ENCODE results near the gene ADGRB2. TPM values are rescaled to one million over a fixed set of nuclear protein-coding genes. Genes with fewer than 3 reads are reported as not detected.

Gene ADGRB2
- total RNA-seq, 6 experiments from 2014 or later = 0.06 TPM; not detected in 4

DNA sequence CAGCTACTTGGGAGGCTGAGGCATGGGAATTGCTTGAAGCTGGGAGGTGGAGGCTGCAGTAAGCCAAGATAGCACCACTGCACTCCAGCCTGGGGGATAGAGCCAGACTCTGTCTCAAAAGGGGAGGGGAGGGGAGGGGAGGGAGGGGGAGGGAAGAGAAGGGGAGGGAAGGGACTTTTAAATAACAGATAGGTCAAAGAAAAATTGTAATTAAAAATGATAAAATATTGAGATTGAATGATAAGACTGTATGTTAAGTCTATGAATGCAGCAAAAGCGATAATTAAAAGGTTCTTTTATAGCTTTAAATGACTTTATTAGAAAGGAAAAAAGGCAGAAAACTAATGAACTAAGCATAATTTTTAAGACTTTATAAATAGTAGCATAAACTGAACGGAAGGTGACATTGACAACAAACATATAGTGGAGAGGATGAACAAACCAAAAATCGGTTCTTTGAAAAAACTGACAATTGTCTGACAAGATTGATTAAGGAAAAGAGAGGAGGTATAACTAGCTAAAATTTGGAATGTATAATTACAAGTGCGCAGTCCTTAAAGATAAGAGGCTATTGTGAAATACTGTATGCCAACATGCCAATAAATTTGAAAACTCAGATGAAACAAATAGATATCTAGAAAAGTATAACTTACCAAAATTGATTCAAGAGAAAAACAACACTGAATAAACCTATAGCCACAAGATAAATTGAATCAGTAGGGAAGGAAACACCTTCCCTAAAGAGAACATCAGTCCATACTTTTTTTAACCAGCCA is 43.3 kb upstream of the ADGRB2 start:
- 74% methylated on average over 4 of the region's 4 CpGs for WGBS (ENCODE audit: insufficient coverage, low coverage, low lambda C conversion rate, missing lambda C conversion rate)
- no peak overlapping the region for H3K4me3 ChIP-seq

DNA sequence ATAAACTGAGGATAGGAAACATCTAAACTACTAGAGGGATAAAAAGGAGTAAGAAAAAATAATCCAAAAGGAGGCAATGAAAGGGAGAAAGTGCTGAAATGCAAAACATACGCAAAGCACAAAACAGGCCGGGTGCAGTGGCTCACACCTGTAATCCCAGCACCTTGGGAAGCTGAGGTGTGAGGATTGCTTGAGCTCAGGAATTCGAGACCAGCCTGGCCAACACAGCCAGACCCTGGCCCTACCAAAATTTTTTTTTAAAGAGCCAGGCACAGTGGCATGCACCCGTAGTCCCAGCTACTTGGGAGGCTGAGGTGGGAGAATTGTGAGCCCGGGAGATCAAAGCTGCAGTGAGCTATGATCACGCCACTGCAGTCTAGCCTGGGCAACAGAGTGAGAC is 41.2 kb upstream of the ADGRB2 start:
- 79% methylated on average over 4 of the region's 6 CpGs for WGBS (ENCODE audit: insufficient coverage, low coverage, low lambda C conversion rate, missing lambda C conversion rate)
- no peak overlapping the region for H3K27ac ChIP-seq
- no peak for DNase-seq
- no peak overlapping the region for H3K4me3 ChIP-seq
- no peaks in the 10 kb centered on the region for H3K27me3 ChIP-seq
- no peaks in the 10 kb centered on the region for H3K9me3 ChIP-seq
- no peaks in the 10 kb centered on the region for H3K4me1 ChIP-seq
- no peak for TF ChIP-seq POLR2A (IDR thresholded peaks at IDR 0.05)
- TF ChIP-seq, protein P1, sequence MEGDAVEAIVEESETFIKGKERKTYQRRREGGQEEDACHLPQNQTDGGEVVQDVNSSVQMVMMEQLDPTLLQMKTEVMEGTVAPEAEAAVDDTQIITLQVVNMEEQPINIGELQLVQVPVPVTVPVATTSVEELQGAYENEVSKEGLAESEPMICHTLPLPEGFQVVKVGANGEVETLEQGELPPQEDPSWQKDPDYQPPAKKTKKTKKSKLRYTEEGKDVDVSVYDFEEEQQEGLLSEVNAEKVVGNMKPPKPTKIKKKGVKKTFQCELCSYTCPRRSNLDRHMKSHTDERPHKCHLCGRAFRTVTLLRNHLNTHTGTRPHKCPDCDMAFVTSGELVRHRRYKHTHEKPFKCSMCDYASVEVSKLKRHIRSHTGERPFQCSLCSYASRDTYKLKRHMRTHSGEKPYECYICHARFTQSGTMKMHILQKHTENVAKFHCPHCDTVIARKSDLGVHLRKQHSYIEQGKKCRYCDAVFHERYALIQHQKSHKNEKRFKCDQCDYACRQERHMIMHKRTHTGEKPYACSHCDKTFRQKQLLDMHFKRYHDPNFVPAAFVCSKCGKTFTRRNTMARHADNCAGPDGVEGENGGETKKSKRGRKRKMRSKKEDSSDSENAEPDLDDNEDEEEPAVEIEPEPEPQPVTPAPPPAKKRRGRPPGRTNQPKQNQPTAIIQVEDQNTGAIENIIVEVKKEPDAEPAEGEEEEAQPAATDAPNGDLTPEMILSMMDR (IDR thresholded peaks at IDR 0.05) = no peak
- no peak for ATAC-seq
- H3K36me3 ChIP-seq = no peaks in the 10 kb centered on the region
- intact Hi-C loops (cut with DNase I) = no loop called here

More for the DNA sequence above, 43.3 kb upstream of the ADGRB2 start:
- no peaks in the 10 kb centered on the region for H3K4me1 ChIP-seq
- H3K27ac ChIP-seq = no peak overlapping the region
- no peak for TF ChIP-seq POLR2A (IDR thresholded peaks at IDR 0.05)
- TF ChIP-seq, protein P1 (IDR thresholded peaks at IDR 0.05) = no peak
- H3K9me3 ChIP-seq = no peaks in the 10 kb centered on the region
- no peaks in the 10 kb centered on the region for H3K27me3 ChIP-seq
- no peaks in the 10 kb centered on the region for H3K36me3 ChIP-seq
- no peak for ATAC-seq
- intact Hi-C loops (cut with DNase I) = no loop called here
- DNase-seq = no peak

DNA sequence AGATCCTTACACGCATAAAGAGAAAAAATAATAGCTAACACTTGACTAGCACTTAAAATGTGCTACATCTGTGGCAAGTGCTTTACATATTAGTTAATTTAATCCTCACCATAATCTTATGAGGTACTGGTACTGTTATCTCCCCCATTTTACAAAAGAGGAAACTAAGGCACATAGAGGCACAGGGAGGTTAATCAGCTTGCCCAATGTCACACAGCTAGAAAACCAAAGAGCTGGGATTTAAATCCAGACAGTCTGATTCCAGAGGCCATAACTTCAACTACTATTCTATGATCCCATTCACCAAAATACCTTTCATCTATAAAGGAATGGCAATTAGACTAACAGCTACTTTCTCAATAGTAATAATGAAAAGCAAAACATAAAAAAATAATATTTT is 40.0 kb upstream of the ADGRB2 start:
- no peaks in the 10 kb centered on the region for H3K9me3 ChIP-seq
- no peaks in the 10 kb centered on the region for H3K27me3 ChIP-seq
- 73% methylated on average over 1 of the region's 1 CpG for WGBS (ENCODE audit: insufficient coverage, low coverage, low lambda C conversion rate, missing lambda C conversion rate)

DNA sequence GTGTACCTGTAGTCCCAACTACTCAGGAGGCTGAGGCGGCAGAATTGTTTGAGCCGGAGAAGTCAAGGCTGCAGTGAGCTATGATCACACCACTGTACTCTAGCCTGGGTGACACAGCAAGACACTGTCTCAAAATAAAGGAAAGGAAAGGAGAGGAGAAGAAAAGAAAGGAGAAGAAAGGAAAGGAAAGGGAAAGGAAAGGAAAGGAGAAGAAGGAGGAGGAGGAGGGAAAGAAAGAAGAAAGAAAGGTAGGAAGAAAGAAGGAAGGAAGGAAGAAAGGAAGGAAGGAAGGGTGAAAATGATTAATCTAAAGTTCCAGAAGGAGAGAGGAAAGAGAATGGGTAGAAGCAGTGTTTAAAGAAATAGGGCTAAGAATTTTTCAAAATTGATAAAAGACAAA is 39.5 kb upstream of the ADGRB2 start:
- intact Hi-C loops (cut with DNase I) = no loop called here
- H3K36me3 ChIP-seq = no peaks in the 10 kb centered on the region
- no peak overlapping the region for H3K27ac ChIP-seq
- ATAC-seq (no peak), DNase-seq (no peak)
- no peak for TF ChIP-seq POLR2A (IDR thresholded peaks at IDR 0.05)
- TF ChIP-seq, protein P1 (IDR thresholded peaks at IDR 0.05) = no peak
- whole genome bisulfite sequencing (ENCODE audit: insufficient coverage, low coverage, low lambda C conversion rate, missing lambda C conversion rate) = 94% methylated on average over 2 of the region's 2 CpGs
- H3K4me3 ChIP-seq = no peak overlapping the region
- no peaks in the 10 kb centered on the region for H3K27me3 ChIP-seq
- H3K9me3 ChIP-seq = no peaks in the 10 kb centered on the region
- no peaks in the 10 kb centered on the region for H3K4me1 ChIP-seq

More for the DNA sequence above, 40.0 kb upstream of the ADGRB2 start:
- DNase-seq = no peak
- no peak for ATAC-seq
- Histone ChIP-seq H3K4me1 (no peaks in the 10 kb centered on the region), H3K36me3 (no peaks in the 10 kb centered on the region), H3K27ac (no peak overlapping the region), H3K4me3 (no peak overlapping the region)
- intact Hi-C loops (cut with DNase I) = no loop called here
- TF ChIP-seq, protein P1 (IDR thresholded peaks at IDR 0.05) = no peak
- TF ChIP-seq POLR2A (IDR thresholded peaks at IDR 0.05) = no peak
